Measurements from ENCODE around the gene PLAAT5.
"Not testable (repeated sequence)": the region's sequence is repeated elsewhere in the genome, so short reads cannot be mapped to it uniquely, and the experiment has no call there.

The PLAAT5 gene

GRCh38 chr11:63445720-63446119 is 45.2 kb downstream of the PLAAT5 start:
- H3K27me3 Mint-ChIP-seq, result no peaks in the 10 kb centered on the region
- DNase-seq (ENCODE audit: low spot score in 2 of 2) (no peak), ATAC-seq (replicated peaks; ENCODE audit: extremely low read depth, poor library complexity, severe bottlenecking) (no peak)
- H3K4me3 Mint-ChIP-seq, result no peak overlapping the region
- H3K9me3 Mint-ChIP-seq, result no peaks in the 10 kb centered on the region
- H3K36me3 Mint-ChIP-seq (ENCODE audit: insufficient read depth), result no peaks in the 10 kb centered on the region
- H3K4me1 Mint-ChIP-seq, result peaks cover 30% of the 10 kb centered on the region
- no peak overlapping the region for H3K27ac Mint-ChIP-seq (ENCODE audit: low read depth)

- H3K4me3 Mint-ChIP-seq, result no peak overlapping the region
- no peak for DNase-seq (ENCODE audit: low spot score in 2 of 2)
- peaks cover 30% of the 10 kb centered on the region for H3K4me1 Mint-ChIP-seq
- no peaks in the 10 kb centered on the region for H3K27me3 Mint-ChIP-seq
- H3K27ac Mint-ChIP-seq (ENCODE audit: low read depth), result no peak overlapping the region
- H3K9me3 Mint-ChIP-seq, result no peaks in the 10 kb centered on the region
- no peaks in the 10 kb centered on the region for H3K36me3 Mint-ChIP-seq (ENCODE audit: insufficient read depth)
- no peak for ATAC-seq (replicated peaks; ENCODE audit: extremely low read depth, poor library complexity, severe bottlenecking)
Observed at GRCh38 chr11:63445118-63445517, 45.8 kb downstream of the PLAAT5 start.

GRCh38 chr11:63444160-63444559 is 46.8 kb downstream of the PLAAT5 start:
- Mint-ChIP-seq H3K27ac (ENCODE audit: low read depth) (no peak overlapping the region), H3K4me1 (peaks cover 30% of the 10 kb centered on the region)
- no peak for ATAC-seq (replicated peaks; ENCODE audit: extremely low read depth, poor library complexity, severe bottlenecking)

GRCh38 chr11:63443714-63444113 is 47.3 kb downstream of the PLAAT5 start:
- Mint-ChIP-seq H3K9me3 (no peaks in the 10 kb centered on the region), H3K4me1 (peaks cover 30% of the 10 kb centered on the region), H3K4me3 (no peak overlapping the region), H3K36me3 (ENCODE audit: insufficient read depth) (no peaks in the 10 kb centered on the region), H3K27me3 (no peaks in the 10 kb centered on the region), H3K27ac (ENCODE audit: low read depth) (no peak overlapping the region)
- DNase-seq (ENCODE audit: low spot score in 2 of 2), result no peak
- ATAC-seq (replicated peaks; ENCODE audit: extremely low read depth, poor library complexity, severe bottlenecking), result no peak

More at GRCh38 chr11:63444160-63444559, 46.8 kb downstream of the PLAAT5 start:
- H3K4me3 Mint-ChIP-seq, result no peak overlapping the region
- no peaks in the 10 kb centered on the region for H3K36me3 Mint-ChIP-seq (ENCODE audit: insufficient read depth)
- no peaks in the 10 kb centered on the region for H3K9me3 Mint-ChIP-seq
- DNase-seq (ENCODE audit: low spot score in 2 of 2), result no peak
- no peaks in the 10 kb centered on the region for H3K27me3 Mint-ChIP-seq

GRCh38 chr11:63435831-63436230 is 55.1 kb downstream of the PLAAT5 start:
- H3K27ac Mint-ChIP-seq (ENCODE audit: low read depth); H3K4me1 Mint-ChIP-seq; H3K9me3 Mint-ChIP-seq; H3K4me3 Mint-ChIP-seq; ATAC-seq (replicated peaks; ENCODE audit: extremely low read depth, poor library complexity, severe bottlenecking); H3K36me3 Mint-ChIP-seq (ENCODE audit: insufficient read depth); DNase-seq (ENCODE audit: low spot score in 2 of 2): not testable (repeated sequence)
- peaks cover 55% of the 10 kb centered on the region for H3K27me3 Mint-ChIP-seq

- not testable (repeated sequence) for ATAC-seq (replicated peaks; ENCODE audit: extremely low read depth, poor library complexity, severe bottlenecking); H3K9me3 Mint-ChIP-seq
Observed at GRCh38 chr11:63435351-63435750, 55.6 kb downstream of the PLAAT5 start.

GRCh38 chr11:63430731-63431130 is 60.2 kb downstream of the PLAAT5 start:
- H3K36me3 Mint-ChIP-seq (ENCODE audit: insufficient read depth); DNase-seq (ENCODE audit: low spot score in 2 of 2); ATAC-seq (replicated peaks; ENCODE audit: extremely low read depth, poor library complexity, severe bottlenecking); H3K4me1 Mint-ChIP-seq; H3K9me3 Mint-ChIP-seq; H3K4me3 Mint-ChIP-seq; H3K27ac Mint-ChIP-seq (ENCODE audit: low read depth): not testable (repeated sequence)
- peaks cover 72% of the 10 kb centered on the region for H3K27me3 Mint-ChIP-seq

More at GRCh38 chr11:63435351-63435750, 55.6 kb downstream of the PLAAT5 start:
- not testable (repeated sequence) for H3K4me3 Mint-ChIP-seq; H3K4me1 Mint-ChIP-seq; DNase-seq (ENCODE audit: low spot score in 2 of 2); H3K27ac Mint-ChIP-seq (ENCODE audit: low read depth); H3K36me3 Mint-ChIP-seq (ENCODE audit: insufficient read depth)
- peaks cover 60% of the 10 kb centered on the region for H3K27me3 Mint-ChIP-seq

GRCh38 chr11:63427971-63428508 is 62.9 kb downstream of the PLAAT5 start:
- Mint-ChIP-seq H3K27ac (ENCODE audit: low read depth) (no peak overlapping the region), H3K4me3 (no peak overlapping the region), H3K36me3 (ENCODE audit: insufficient read depth) (no peaks in the 10 kb centered on the region), H3K4me1 (no peaks in the 10 kb centered on the region), H3K9me3 (no peaks in the 10 kb centered on the region), H3K27me3 (peaks cover 48% of the 10 kb centered on the region)
- ATAC-seq (replicated peaks; ENCODE audit: extremely low read depth, poor library complexity, severe bottlenecking) (no peak), DNase-seq (ENCODE audit: low spot score in 2 of 2) (no peak)

GRCh38 chr11:63417174-63417852 is 73.7 kb downstream of the PLAAT5 start:
- peaks cover 13% of the 10 kb centered on the region for H3K4me1 Mint-ChIP-seq
- no peak overlapping the region for H3K27ac Mint-ChIP-seq (ENCODE audit: low read depth)
- no peaks in the 10 kb centered on the region for H3K9me3 Mint-ChIP-seq
- ATAC-seq (replicated peaks; ENCODE audit: extremely low read depth, poor library complexity, severe bottlenecking) (no peak), DNase-seq (ENCODE audit: low spot score in 2 of 2) (no peak)
- H3K36me3 Mint-ChIP-seq (ENCODE audit: insufficient read depth), result no peaks in the 10 kb centered on the region
- H3K27me3 Mint-ChIP-seq, result peaks cover 19% of the 10 kb centered on the region
- no peak overlapping the region for H3K4me3 Mint-ChIP-seq

Measured in central memory CD8-positive, alpha-beta T cell (primary cell).